Measurements from ENCODE around the gene LAMTOR2.
"Not testable (repeated sequence)": the region's sequence is repeated elsewhere in the genome, so short reads cannot be mapped to it uniquely, and the experiment has no call there.

Gene LAMTOR2

DNA sequence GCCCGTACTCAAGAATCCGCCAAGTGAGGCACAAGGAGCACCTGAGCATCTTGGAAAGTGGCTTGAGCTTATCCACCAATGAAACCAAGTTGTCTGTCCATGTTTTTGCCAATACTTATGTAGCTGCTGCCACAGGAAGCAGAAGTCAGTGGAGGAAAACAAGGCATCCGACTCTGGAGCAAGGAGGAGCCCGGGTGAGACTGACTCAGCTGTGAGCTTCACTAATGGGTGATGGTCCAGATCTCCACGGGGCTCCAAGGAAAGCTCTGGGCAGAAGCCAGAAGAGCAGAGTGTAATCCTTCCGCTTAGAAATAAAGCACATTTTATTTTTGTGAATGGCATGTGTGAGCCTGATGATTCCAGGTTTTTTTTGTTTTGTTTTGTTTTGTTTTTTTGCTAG is 21.6 kb upstream of the LAMTOR2 start:
- DNase-seq (no peak), ATAC-seq (replicated peaks) (no peak)
- Mint-ChIP-seq H3K27ac (no peak overlapping the region), H3K4me1 (no peaks in the 10 kb centered on the region), H3K9me3 (no peaks in the 10 kb centered on the region), H3K4me3 (no peak overlapping the region), H3K36me3 (peaks cover 7 to 17% of the 10 kb centered on the region in 2 donors), H3K27me3 (no peaks in the 10 kb centered on the region)

DNA sequence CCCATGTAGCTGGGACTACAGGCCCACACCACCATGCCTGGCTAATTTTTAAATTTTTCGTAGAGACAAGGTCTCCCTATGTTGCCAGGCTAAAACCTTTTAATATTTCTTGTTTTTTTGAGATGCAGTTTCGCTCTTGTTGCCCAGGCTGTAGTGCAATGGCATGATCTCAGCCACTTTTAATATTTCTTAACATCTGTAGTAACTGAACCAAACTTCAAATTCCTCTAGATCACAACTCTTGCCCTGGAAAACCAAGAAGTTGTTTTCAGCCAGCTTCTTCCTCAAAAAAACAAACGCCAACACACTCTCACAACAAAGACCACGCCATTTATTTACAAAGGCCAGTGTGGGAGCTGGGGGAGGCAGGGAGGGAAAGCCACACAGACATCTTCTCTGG is 19.6 kb upstream of the LAMTOR2 start:
- H3K9me3 Mint-ChIP-seq; H3K4me1 Mint-ChIP-seq; DNase-seq; ATAC-seq (replicated peaks); H3K4me3 Mint-ChIP-seq; H3K27me3 Mint-ChIP-seq; H3K27ac Mint-ChIP-seq: not testable (repeated sequence)
- H3K36me3 Mint-ChIP-seq = peaks cover 8 to 24% of the 10 kb centered on the region in 2 donors

GRCh38 chr1:156042828-156043227 is 11.8 kb upstream of the LAMTOR2 start:
- DNase-seq (no peak), ATAC-seq (replicated peaks) (no peak)
- Mint-ChIP-seq H3K4me3 (no peak overlapping the region), H3K4me1 (peaks cover 0 to 2% of the 10 kb centered on the region in 2 donors), H3K27ac (no peak overlapping the region), H3K36me3 (peaks cover 12 to 44% of the 10 kb centered on the region in 2 donors), H3K27me3 (no peaks in the 10 kb centered on the region), H3K9me3 (no peaks in the 10 kb centered on the region)

GRCh38 chr1:156045076-156045475 is 9.5 kb upstream of the LAMTOR2 start:
- no peaks in the 10 kb centered on the region for H3K27me3 Mint-ChIP-seq
- no peaks in the 10 kb centered on the region for H3K9me3 Mint-ChIP-seq
- H3K4me3 Mint-ChIP-seq = no peak overlapping the region
- H3K36me3 Mint-ChIP-seq = peaks cover 22 to 55% of the 10 kb centered on the region in 2 donors
- H3K27ac Mint-ChIP-seq = no peak overlapping the region
- DNase-seq (no peak), ATAC-seq (replicated peaks) (no peak)
- H3K4me1 Mint-ChIP-seq = peaks cover 0 to 5% of the 10 kb centered on the region in 2 donors

DNA sequence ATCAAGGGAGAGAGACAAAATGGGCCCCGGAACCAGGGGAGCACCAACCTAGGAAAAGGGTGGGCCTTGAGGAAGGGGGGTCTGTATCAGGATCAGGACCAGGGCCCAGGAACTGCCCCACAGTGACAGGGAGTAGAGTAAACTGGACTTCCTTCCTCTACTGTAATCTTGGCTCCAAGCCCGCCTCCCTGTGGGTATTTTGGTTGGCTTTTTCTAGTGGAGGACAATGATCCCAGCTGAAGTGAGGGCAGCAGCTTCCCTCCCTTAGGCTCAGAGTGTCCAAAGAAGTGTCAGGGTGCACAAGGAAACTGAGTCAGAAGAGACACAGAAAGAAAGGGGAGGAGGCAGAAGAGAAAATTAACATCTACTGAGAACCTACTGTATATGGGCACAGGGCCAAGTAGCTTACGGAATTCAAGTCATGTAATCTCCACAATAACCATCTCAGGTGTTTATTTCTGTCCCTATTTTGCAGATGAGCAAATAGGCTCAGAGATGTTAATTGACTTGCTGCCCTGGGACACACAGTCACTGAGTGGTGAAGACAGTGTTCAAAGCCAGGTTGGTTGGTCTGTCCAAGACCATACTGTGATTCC is 5.8 kb upstream of the LAMTOR2 start:
- Mint-ChIP-seq H3K36me3 (peaks cover 22 to 32% of the 10 kb centered on the region in 2 donors), H3K9me3 (no peaks in the 10 kb centered on the region), H3K27me3 (no peaks in the 10 kb centered on the region), H3K4me3 (no peak overlapping the region), H3K27ac (no peak overlapping the region), H3K4me1 (peaks cover 7 to 15% of the 10 kb centered on the region in 2 donors)
- no peak for DNase-seq
- ATAC-seq (replicated peaks) = no peak

DNA sequence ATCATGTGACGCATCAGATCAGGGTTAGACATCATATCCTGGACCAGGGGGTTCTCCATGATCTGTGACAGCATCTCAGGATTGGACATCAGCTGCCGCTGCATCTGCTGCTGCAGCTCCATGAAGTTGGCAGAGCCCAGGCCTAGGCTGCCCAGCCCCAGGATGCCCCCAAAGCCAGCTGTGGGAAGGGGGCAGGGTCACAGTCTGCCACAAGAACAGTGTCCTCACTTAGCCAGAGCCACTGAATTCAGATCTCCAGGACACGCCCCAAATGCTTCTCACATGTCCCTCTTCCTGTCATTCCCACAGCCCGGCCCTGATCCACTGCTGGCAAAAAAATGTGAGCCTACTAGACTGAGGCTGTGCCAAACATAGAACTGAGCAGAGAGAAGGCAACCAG is 4.2 kb upstream of the LAMTOR2 start:
- peaks cover 7 to 18% of the 10 kb centered on the region in 2 donors for H3K4me1 Mint-ChIP-seq
- DNase-seq = no peak
- no peak overlapping the region for H3K27ac Mint-ChIP-seq
- H3K9me3 Mint-ChIP-seq = no peaks in the 10 kb centered on the region
- peaks cover 20% of the 10 kb centered on the region in 2 donors for H3K36me3 Mint-ChIP-seq
- ATAC-seq (replicated peaks) = no peak
- H3K4me3 Mint-ChIP-seq = no peak overlapping the region
- H3K27me3 Mint-ChIP-seq = no peaks in the 10 kb centered on the region

- ATAC-seq (replicated peaks) (no peak), DNase-seq (no peak)
- Mint-ChIP-seq H3K4me3 (no peak overlapping the region), H3K27ac (peak overlapping the region; percentile 21), H3K4me1 (peaks cover 11 to 26% of the 10 kb centered on the region in 2 donors), H3K9me3 (no peaks in the 10 kb centered on the region), H3K36me3 (peaks cover 18 to 20% of the 10 kb centered on the region in 2 donors), H3K27me3 (no peaks in the 10 kb centered on the region)
Observed at GRCh38 chr1:156051011-156051725, 3.4 kb upstream of the LAMTOR2 start.

DNA sequence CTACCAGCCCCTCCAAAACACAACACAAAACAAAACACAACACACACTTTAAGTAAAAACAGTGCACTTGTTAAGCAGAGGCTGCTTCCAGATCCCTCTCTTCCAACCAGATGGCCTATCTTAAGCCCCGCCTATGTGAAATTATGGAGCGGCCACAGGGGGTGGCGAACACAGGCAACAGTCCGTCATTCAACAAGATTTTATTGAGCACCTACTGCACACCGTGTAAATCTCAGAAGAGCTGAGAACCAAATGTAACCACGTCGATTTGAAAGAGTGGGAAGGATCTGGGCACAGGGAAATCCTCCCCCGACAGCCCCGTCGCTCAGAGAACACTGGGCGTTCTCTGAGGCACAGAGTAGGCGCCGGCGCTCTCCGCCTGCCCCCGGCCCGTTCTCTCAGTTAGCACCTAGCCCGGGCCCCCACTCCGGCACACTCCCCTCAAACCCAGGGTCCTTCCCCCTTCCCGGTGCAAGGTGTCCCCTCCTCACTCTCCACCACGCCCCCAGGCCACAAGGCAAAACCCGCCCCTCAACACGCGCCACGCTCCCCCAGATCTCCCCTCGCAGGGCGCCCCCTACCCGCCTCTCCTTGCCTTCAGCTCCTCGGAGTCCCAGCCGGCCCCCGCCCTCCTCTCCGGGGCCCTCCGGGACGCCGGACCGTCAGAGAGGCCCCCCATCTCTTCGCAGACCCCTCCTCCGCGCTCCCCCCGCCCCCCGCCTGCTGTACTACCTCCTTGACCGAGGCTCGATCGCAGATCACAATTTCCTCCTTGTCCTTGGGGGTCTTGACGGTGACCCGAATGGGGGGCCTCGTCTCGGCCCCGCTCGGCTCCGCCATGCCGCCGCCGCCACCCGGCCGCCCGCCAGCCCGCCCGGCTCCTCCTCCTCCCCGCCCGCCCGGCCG is 1.5 kb upstream of the LAMTOR2 start:
- peak overlapping the region; percentile 93 to 99 for H3K4me3 Mint-ChIP-seq

DNA sequence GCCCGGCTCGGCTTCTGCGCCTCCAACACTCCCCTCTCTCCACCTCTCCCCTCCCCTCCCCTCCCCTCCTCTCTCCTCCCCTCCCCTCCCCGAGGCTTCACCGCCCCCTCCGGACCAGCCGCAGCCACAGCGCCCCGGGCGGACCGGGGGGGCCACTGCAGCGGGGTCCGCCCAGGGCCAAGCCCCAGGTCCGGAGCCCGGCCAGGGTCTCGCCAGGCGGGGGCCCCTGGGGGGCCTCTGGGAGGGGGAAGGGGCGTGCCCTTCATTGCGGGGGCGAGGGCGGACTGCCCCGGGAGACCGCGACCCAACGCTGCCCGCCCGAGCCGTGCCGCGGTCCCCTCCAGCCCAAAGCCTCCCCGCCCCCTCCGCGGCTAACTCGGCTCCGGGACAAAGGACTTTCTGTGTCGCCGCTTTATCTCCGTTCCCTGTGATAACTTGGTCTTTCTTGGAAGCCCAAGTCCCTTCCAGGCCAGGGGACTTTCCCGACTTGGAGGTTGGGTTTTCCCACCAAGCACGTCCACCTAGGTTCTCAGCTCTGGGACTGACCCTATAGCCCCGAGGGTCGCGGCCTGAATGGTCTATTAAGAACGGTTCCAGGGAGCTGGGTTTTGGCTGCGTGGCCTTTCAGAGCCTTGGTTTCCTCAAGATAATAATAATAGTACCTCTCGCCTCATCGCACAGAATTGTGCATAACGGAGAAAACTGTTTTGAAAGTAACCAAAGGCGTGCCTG is 648 bp upstream of the LAMTOR2 start, which contains the start of gene UBQLN4:
TSS of gene UBQLN4 (minus strand) at position 31 of the 732 bp plus-strand sequence. CDS start 97 bp downstream, outside the sequence.
- ATAC-seq (replicated peaks) = peak; percentile 64 to 71
- Mint-ChIP-seq H3K27me3 (no peaks in the 10 kb centered on the region), H3K36me3 (peaks cover 23 to 25% of the 10 kb centered on the region in 2 donors), H3K4me3 (peak within 1 kb of the TSS; percentile 96 to 99), H3K4me1 (peaks cover 19 to 31% of the 10 kb centered on the region in 2 donors), H3K27ac (peak within 1 kb of the TSS; percentile 95), H3K9me3 (no peaks in the 10 kb centered on the region)
- DNase-seq = peak; percentile 83

More for the DNA sequence above, 1.5 kb upstream of the LAMTOR2 start:
- H3K36me3 Mint-ChIP-seq = peaks cover 23 to 25% of the 10 kb centered on the region in 2 donors
- ATAC-seq (replicated peaks) (peak; percentile 28 to 36), DNase-seq (peak; percentile 48)
- H3K27ac Mint-ChIP-seq = peak overlapping the region; percentile 92
- no peaks in the 10 kb centered on the region for H3K9me3 Mint-ChIP-seq
- H3K27me3 Mint-ChIP-seq = no peaks in the 10 kb centered on the region
- H3K4me1 Mint-ChIP-seq = peaks cover 16 to 31% of the 10 kb centered on the region in 2 donors

DNA sequence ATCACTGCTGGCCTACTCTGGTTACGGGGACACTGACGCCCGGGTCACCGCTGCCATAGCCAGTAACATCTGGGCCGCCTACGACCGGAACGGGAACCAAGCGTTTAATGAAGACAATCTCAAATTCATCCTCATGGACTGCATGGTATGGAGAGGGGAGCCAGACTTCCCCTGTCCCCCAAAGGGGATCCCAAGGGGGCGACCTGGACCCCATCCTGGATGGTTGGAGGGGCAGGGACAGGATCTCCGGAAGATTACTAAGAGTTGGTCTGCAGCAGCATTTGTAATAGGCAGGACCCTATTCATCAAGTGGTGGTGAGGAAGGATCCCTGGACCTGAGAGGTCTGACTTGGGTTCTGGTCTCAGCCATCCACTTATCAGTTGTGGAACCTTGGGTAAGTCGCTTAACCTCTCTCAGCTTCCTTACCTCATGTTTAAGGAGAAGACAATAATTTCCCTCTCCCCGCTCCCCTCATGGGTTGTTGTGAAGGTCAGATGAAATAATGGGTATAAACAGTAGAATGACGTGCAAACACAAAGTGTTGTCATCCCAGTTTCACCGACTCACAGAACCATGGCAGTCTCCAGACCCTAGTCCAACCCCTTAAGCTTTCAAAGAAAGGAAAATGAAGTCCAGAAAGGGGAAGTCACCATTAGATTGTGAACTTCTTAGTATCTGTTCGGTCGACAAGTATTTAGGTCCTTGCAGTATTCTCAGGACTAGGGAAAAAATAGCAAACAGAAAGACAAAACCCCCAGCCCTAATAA is 883 bp downstream of the LAMTOR2 start:
- no peaks in the 10 kb centered on the region for H3K27me3 Mint-ChIP-seq
- peaks cover 15 to 31% of the 10 kb centered on the region in 2 donors for H3K4me1 Mint-ChIP-seq
- H3K36me3 Mint-ChIP-seq = peaks cover 18 to 20% of the 10 kb centered on the region in 2 donors
- peak overlapping the region; percentile 95 for H3K27ac Mint-ChIP-seq
- peak; percentile 11 for DNase-seq
- H3K4me3 Mint-ChIP-seq = peak overlapping the region; percentile 96 to 99
- ATAC-seq (replicated peaks) = peak in 1 of 2 donors; percentile 4
- H3K9me3 Mint-ChIP-seq = no peaks in the 10 kb centered on the region

DNA sequence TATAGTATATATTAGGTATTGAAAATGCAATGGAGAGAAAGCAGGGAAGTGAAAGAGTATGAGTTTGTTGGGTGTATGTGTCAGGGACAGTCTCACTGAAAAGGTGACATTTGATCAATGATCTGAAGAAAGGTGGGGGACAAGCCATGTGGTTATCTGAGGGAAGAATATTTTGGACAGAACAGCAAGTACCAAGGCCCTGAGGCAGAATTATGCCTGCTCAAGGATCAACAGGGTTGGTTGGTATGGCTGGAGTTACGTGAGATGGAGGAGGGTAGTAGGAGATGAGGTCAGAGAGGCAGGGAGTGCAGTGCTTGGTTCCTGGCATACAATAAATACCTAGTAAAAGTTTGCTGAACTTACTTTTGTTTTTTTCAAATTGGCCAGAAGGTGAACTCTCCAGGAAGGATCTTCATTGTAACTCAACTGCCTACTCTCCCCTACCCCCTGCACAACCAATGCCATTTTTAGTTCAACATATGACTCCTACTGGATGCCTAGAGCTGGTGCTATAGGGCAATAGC is 1.8 kb downstream of the LAMTOR2 start:
- peak overlapping the region; percentile 72 for H3K27ac Mint-ChIP-seq
- peaks cover 18 to 31% of the 10 kb centered on the region in 2 donors for H3K4me1 Mint-ChIP-seq
- no peaks in the 10 kb centered on the region for H3K27me3 Mint-ChIP-seq
- H3K36me3 Mint-ChIP-seq = peaks cover 12 to 20% of the 10 kb centered on the region in 2 donors
- no peak for ATAC-seq (replicated peaks)
- no peak for DNase-seq
- no peaks in the 10 kb centered on the region for H3K9me3 Mint-ChIP-seq
- peak overlapping the region in 1 of 2 donors; percentile 37 for H3K4me3 Mint-ChIP-seq

GRCh38 chr1:156060937-156061636 is 6.5 kb downstream of the LAMTOR2 start, which contains the start of gene RAB25:
RAB25 (plus strand) TSS chr1:156061160; CDS start chr1:156061401, 241 bp downstream.
- no peak for ATAC-seq (replicated peaks)
- peak within 1 kb of the TSS; percentile 11 for H3K27ac Mint-ChIP-seq
- H3K36me3 Mint-ChIP-seq = peaks cover 12 to 20% of the 10 kb centered on the region in 2 donors
- no peaks in the 10 kb centered on the region for H3K9me3 Mint-ChIP-seq
- no peak for DNase-seq
- H3K4me1 Mint-ChIP-seq = peaks cover 6 to 11% of the 10 kb centered on the region in 2 donors
- H3K27me3 Mint-ChIP-seq = no peaks in the 10 kb centered on the region
- no peak within 1 kb of the TSS for H3K4me3 Mint-ChIP-seq

Data from stimulated activated naive B cell treated with anti-CD40 and anti-IgM and Interleukin-4, amounts not matched to agents 10 μg/mL and 1 μg/mL and 100 μg/mL, for 72 hours (primary cell).